Caco-2 (cell line): ENCODE measurements around the gene UTP3. TPM values are rescaled to one million over a fixed set of nuclear protein-coding genes. Genes with fewer than 3 reads are reported as not detected.

ENCODE experiments used
- BruUV-seq: library from RNA; stranded (reverse); fragments of 400-500 nt; replicated peaks from 2 replicates; lab custom pipeline; 2021; lab: Mats Ljungman, UMichigan
- CTCF ChIA-PET: fragments of 300-600 bp; sonication (Branson Sonifier 250); formaldehyde crosslinking; loops from one replicate; lab custom pipeline; 2022; ENCODE audit warnings: antibody characterized with exemption; lab: Charles Lee
- POLR2A ChIA-PET: fragments of 300-600 bp; sonication (Branson Sonifier 250); formaldehyde crosslinking; loops from one replicate; lab custom pipeline; 2022; ENCODE audit warnings: antibody characterized with exemption; lab: Charles Lee
- DNase-seq, 2 experiments: peaks; one replicate each; pipeline versions ENCODE4 v3.0.0 to v3.0.0-alpha.2; 2020 to 2022
- H3K27me3 ChIP-seq: replicated peaks from 2 replicates; pipeline ENCODE4 v1.6.0; 2011; ENCODE audit warnings: low read length; ENCODE audit not compliant: control insufficient read depth, insufficient read depth
- H3K36me3 ChIP-seq: 2 replicates; pipeline ENCODE4 v1.5.1; 2011; ENCODE audit warnings: low read length; ENCODE audit not compliant: control insufficient read depth, insufficient read depth
- H3K4me1 ChIP-seq: fragments of 250-450 bp; sonication (Bioruptor Pico); 2 replicates; pipeline ENCODE4 v1.5.1; 2020; ENCODE audit warnings: mild to moderate bottlenecking
- H3K4me3 ChIP-seq: 2 replicates; pipeline ENCODE4 v1.5.1; 2011; ENCODE audit warnings: low read depth, mild to moderate bottlenecking, control low read depth, low read length
- H3K9me3 ChIP-seq: fragments of 250-450 bp; sonication (Bioruptor Pico); 2 replicates; pipeline ENCODE4 v1.5.1; 2020; ENCODE audit warnings: mild to moderate bottlenecking, moderate library complexity
- H3K27ac Mint-ChIP-seq: one replicate; pipeline ENCODE4 v1.8.0; 2022; ENCODE audit warnings: mixed read lengths; ENCODE audit not compliant: unreplicated experiment
- H3K27me3 Mint-ChIP-seq: one replicate; pipeline ENCODE4 v1.8.0; 2022; ENCODE audit warnings: mixed read lengths; ENCODE audit not compliant: insufficient read depth, unreplicated experiment
- H3K36me3 Mint-ChIP-seq: one replicate; pipeline ENCODE4 v1.8.0; 2022; ENCODE audit warnings: mild to moderate bottlenecking, mixed read lengths; ENCODE audit not compliant: insufficient read depth, unreplicated experiment
- H3K4me1 Mint-ChIP-seq: one replicate; pipeline ENCODE4 v1.8.0; 2022; ENCODE audit warnings: low read depth, mixed read lengths; ENCODE audit not compliant: unreplicated experiment
- H3K4me3 Mint-ChIP-seq: one replicate; pipeline ENCODE4 v1.8.0; 2022; ENCODE audit warnings: mild to moderate bottlenecking, moderate library complexity, mixed read lengths; ENCODE audit not compliant: unreplicated experiment
- H3K9me3 Mint-ChIP-seq: one replicate; pipeline ENCODE4 v1.8.0; 2022; ENCODE audit warnings: mixed read lengths; ENCODE audit not compliant: unreplicated experiment
- intact Hi-C: fragments of 100-400 bp; cut with micrococcal nuclease; formaldehyde crosslinking; loops from one replicate; pipeline ENCODE4 v1.10.0; 2022; ENCODE audit not compliant: unreplicated experiment
- total RNA-seq: library from RNA; stranded (reverse); gene quantifications from 2 replicates; pipeline ENCODE4 v1.2.3, GENCODE V29; 2022
- TF ChIP-seq, protein P1 (sequence below), 2 experiments: fragments of 200-600 bp in 1 of 2; IDR thresholded peaks; 1 replicate in 1 of 2; 2 replicates in 1 of 2; pipeline versions ENCODE4 v1.5.1 to v1.8.0; 2011 to 2022; ENCODE audit warnings: antibody characterized with exemption in 1 of 2, control low read depth in 1 of 2, inconsistent platforms in 1 of 2, low read depth in 1 of 2, low read length in 1 of 2, mild to moderate bottlenecking in 1 of 2, moderate library complexity in 1 of 2; ENCODE audit not compliant: insufficient read depth in 1 of 2, severe bottlenecking in 1 of 2, unreplicated experiment in 1 of 2

UTP3 gene
- total RNA-seq, 1 experiment from 2014 or later = 28.2 TPM

DNA sequence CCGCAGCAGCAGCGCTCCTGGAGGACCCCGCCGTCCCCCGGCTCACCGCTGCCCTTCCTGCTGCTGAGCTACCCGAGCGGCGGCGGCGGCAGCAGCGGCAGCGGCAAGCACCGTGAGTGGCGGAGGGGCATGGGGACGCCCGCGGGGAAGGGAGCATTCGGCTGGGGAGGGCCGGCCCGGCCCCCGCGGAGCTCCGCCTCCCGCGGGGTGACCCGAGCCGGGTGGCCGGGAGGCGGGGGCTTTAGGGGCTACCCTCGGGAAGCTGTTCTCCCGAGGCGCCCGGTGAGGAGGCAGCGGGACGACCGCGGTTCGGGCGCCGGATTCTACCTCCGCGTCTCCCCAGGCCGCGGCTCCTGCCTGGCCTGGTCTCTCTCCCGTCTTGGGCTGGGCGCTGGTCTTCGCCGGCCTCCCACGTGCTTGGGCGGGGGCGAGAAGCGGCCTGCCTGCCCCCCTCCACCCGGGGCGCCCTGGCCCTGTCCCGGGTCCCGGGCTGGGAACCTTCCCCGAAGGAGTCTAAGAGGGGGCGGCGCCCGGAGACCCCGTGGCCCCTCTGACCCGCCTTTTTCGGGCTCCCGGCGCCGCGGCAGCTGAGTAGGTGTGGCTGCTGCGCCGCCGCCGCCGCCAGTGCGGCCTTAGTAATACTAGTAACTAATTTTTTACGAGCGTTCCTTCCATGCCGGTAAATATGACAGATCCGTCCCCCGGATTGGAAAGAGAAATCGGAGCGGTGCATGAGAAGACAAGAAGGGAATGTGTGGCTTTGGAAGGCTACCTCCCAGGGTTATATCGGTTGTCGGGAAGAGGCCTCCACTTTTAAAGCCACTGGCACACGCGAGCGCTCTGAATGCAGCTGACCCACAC lies 17.1 kb downstream of the UTP3 start:
- no peaks in the 10 kb centered on the region for H3K9me3 ChIP-seq
- H3K4me1 ChIP-seq = peaks cover 11% of the 10 kb centered on the region
- TF ChIP-seq, protein P1, sequence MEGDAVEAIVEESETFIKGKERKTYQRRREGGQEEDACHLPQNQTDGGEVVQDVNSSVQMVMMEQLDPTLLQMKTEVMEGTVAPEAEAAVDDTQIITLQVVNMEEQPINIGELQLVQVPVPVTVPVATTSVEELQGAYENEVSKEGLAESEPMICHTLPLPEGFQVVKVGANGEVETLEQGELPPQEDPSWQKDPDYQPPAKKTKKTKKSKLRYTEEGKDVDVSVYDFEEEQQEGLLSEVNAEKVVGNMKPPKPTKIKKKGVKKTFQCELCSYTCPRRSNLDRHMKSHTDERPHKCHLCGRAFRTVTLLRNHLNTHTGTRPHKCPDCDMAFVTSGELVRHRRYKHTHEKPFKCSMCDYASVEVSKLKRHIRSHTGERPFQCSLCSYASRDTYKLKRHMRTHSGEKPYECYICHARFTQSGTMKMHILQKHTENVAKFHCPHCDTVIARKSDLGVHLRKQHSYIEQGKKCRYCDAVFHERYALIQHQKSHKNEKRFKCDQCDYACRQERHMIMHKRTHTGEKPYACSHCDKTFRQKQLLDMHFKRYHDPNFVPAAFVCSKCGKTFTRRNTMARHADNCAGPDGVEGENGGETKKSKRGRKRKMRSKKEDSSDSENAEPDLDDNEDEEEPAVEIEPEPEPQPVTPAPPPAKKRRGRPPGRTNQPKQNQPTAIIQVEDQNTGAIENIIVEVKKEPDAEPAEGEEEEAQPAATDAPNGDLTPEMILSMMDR (IDR thresholded peaks at IDR 0.05; ENCODE audit: insufficient read depth in 1 of 2, low read depth in 1 of 2, low read length in 1 of 2, severe bottlenecking in 1 of 2, unreplicated experiment in 1 of 2) = no peak
- H3K27me3 Mint-ChIP-seq = no peaks in the 10 kb centered on the region
- BruUV-seq = no TSS peak
- CTCF ChIA-PET = interaction anchor here (0.5 to 1.3 kb wide), 4 partner anchors 18 to 1399 kb away, joined by 4 to 8 read pairs (median 6); no protein-coding TSS in a partner anchor
- peaks cover 11% of the 10 kb centered on the region for H3K4me1 Mint-ChIP-seq
- H3K27me3 ChIP-seq = no peaks in the 10 kb centered on the region
- H3K36me3 ChIP-seq = no peaks in the 10 kb centered on the region
- H3K4me3 ChIP-seq = peak overlapping the region; percentile 79
- peaks cover 11% of the 10 kb centered on the region for H3K36me3 Mint-ChIP-seq
- POLR2A ChIA-PET = interaction anchor here (0.6 to 1.1 kb wide), 5 partner anchors 16 to 324 kb away, joined by 3 to 5 read pairs (median 4); partner anchors contain the start of gene GRSF1
- no peaks in the 10 kb centered on the region for H3K9me3 Mint-ChIP-seq
- DNase-seq = peak; percentile 80 to 86
- intact Hi-C loops = loop anchor here (5.0 kb wide), 3 partner anchors 53 to 197 kb away; partner anchors contain the start of gene MOB1B
- peak overlapping the region; percentile 93 for H3K27ac Mint-ChIP-seq
- peak overlapping the region; percentile 98 for H3K4me3 Mint-ChIP-seq

DNA sequence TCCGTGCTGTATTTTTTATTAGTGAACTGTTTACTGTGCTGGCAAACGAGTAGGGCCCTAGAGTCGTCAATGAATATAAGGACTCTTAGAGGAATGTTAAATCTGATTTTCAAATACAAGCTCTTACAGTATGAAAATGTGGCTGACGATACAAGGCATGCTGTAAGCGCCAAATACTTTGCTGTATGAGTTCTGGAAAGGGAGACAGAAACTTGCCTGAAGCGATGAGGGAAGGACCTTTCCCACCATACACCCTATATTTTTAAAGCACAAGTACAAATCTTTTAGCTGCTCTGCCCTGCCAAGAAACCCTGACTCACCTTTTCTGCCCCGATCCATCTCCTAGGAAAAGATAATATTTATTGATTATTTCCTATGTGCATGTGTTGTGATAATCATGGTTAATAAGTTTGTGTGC lies 17.7 kb downstream of the UTP3 start:
- Mint-ChIP-seq H3K4me3 (peak overlapping the region; percentile 98), H3K36me3 (peaks cover 11% of the 10 kb centered on the region), H3K4me1 (peaks cover 11% of the 10 kb centered on the region), H3K9me3 (no peaks in the 10 kb centered on the region), H3K27me3 (no peaks in the 10 kb centered on the region), H3K27ac (peak overlapping the region; percentile 93)
- Histone ChIP-seq H3K4me1 (peaks cover 11% of the 10 kb centered on the region), H3K27me3 (no peaks in the 10 kb centered on the region), H3K4me3 (peak overlapping the region; percentile 79), H3K9me3 (no peaks in the 10 kb centered on the region), H3K36me3 (no peaks in the 10 kb centered on the region)
- ChIA-PET CTCF (interaction anchor here (0.5 to 1.3 kb wide), 2 partner anchors 19 to 133 kb away, joined by 7 to 8 read pairs; no protein-coding TSS in a partner anchor), POLR2A (interaction anchor here (1.1 kb wide), 1 partner anchor 44 kb away, joined by 4 read pairs; no protein-coding TSS in a partner anchor)
- intact Hi-C loops = loop anchor here (5.0 kb wide), 3 partner anchors 54 to 196 kb away; partner anchors contain the start of gene MOB1B
- TF ChIP-seq, protein P1 (IDR thresholded peaks at IDR 0.05; ENCODE audit: insufficient read depth in 1 of 2, low read depth in 1 of 2, low read length in 1 of 2, severe bottlenecking in 1 of 2, unreplicated experiment in 1 of 2) = no peak
- BruUV-seq = no TSS peak
- no peak for DNase-seq

DNA sequence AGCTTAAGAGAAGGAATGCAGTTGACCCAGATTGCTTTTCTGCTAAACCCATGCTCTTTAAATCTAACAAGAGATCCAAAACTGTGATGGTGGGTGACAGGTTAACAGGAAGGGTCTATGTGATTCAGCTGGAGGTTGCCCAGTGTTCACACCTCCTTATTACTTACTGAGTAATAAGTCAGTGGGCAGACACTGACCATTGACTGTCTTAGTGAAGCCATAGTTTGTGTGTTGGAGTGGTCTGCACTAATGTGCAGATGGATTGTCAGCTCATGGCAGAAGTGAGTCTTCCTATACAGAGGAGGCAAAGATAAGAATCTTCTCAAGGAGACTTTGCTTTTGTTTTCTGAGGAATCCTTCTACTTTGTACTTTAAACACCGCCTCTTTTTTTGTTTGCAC lies 18.2 kb downstream of the UTP3 start:
- TSS peak; percentile 31 for BruUV-seq
- TF ChIP-seq, protein P1 (IDR thresholded peaks at IDR 0.05; ENCODE audit: insufficient read depth in 1 of 2, low read depth in 1 of 2, low read length in 1 of 2, severe bottlenecking in 1 of 2, unreplicated experiment in 1 of 2) = no peak
- POLR2A ChIA-PET = no interaction called here
- Mint-ChIP-seq H3K4me1 (peaks cover 11% of the 10 kb centered on the region), H3K36me3 (peaks cover 11% of the 10 kb centered on the region), H3K27ac (peak overlapping the region; percentile 93), H3K4me3 (peak overlapping the region; percentile 98), H3K27me3 (no peaks in the 10 kb centered on the region), H3K9me3 (no peaks in the 10 kb centered on the region)
- Histone ChIP-seq H3K36me3 (no peaks in the 10 kb centered on the region), H3K4me1 (peaks cover 11% of the 10 kb centered on the region), H3K4me3 (peak overlapping the region; percentile 79), H3K9me3 (no peaks in the 10 kb centered on the region), H3K27me3 (no peaks in the 10 kb centered on the region)
- intact Hi-C loops = loop anchor here (5.0 kb wide), 3 partner anchors 54 to 196 kb away; partner anchors contain the start of gene MOB1B
- CTCF ChIA-PET = interaction anchor here (0.5 kb wide), 1 partner anchor 133 kb away, joined by 7 read pairs; no protein-coding TSS in a partner anchor
- no peak for DNase-seq
